Measurements from ENCODE around the gene CDC123.
A peak's percentile ranks its signal among the peaks of the same experiment; 100 is the strongest.

GRCh38 chr10:12264204-12264940, 68.4 kb downstream of the CDC123 start:
- TF ChIP-seq CTCF (IDR thresholded peaks at IDR 0.05; ENCODE audit: low read depth, low read length) (peak; percentile 75), EZH2phosphoT487 (IDR thresholded peaks at IDR 0.05; ENCODE audit: low read depth) (no peak)

Data from OCI-LY3 (cell line).